ENCODE results near the gene PCDH9.

- TF ChIP-seq CTCF (conservative IDR thresholded peaks at IDR 0.05; ENCODE audit: low read depth, low read length), result no peak
- no peak for TF ChIP-seq CHD1 (IDR thresholded peaks at IDR 0.05; ENCODE audit: low read depth, low read length)
- TF ChIP-seq USF2 (IDR thresholded peaks at IDR 0.05; ENCODE audit: low read depth, low read length), result no peak
- TF ChIP-seq RAD21 (IDR thresholded peaks at IDR 0.05; ENCODE audit: low read length), result no peak
- TF ChIP-seq POLR2A (IDR thresholded peaks at IDR 0.05; ENCODE audit: low read depth, low read length), result no peak
- no peak for TF ChIP-seq SMC3 (IDR thresholded peaks at IDR 0.05; ENCODE audit: low read depth, low read length)
- TF ChIP-seq RCOR1 (IDR thresholded peaks at IDR 0.05; ENCODE audit: insufficient replicate concordance, low read length), result no peak
- no peak for TF ChIP-seq BHLHE40 (IDR thresholded peaks at IDR 0.05; ENCODE audit: low read depth, low read length)
- no peak for TF ChIP-seq RFX5 (IDR thresholded peaks at IDR 0.05; ENCODE audit: low read depth, low read length)
These were observed 669.9 kb downstream of the PCDH9 start for GRCh38 chr13:66560189-66560588.

Data from IMR-90 (cell line).